Stimulated activated CD4-positive, alpha-beta T cell treated with anti-CD3 and anti-CD28 coated beads, Interleukin-12 subunit alpha, Interleukin-12 subunit beta, amount 100 ng/mL, for 48 hours (primary cell): ENCODE results near the gene MAGI2.
"Not testable (repeated sequence)": the region's sequence is repeated elsewhere in the genome, so short reads cannot be mapped to it uniquely, and the experiment has no call there.

Experiments
- DNase-seq, 3 donors: peaks; one replicate each; pipeline ENCODE4 v3.0.0-alpha.2; 2020; ENCODE audit warnings: low read depth in 2 of 3, low spot score in 1 of 3

The MAGI2 gene

DNA sequence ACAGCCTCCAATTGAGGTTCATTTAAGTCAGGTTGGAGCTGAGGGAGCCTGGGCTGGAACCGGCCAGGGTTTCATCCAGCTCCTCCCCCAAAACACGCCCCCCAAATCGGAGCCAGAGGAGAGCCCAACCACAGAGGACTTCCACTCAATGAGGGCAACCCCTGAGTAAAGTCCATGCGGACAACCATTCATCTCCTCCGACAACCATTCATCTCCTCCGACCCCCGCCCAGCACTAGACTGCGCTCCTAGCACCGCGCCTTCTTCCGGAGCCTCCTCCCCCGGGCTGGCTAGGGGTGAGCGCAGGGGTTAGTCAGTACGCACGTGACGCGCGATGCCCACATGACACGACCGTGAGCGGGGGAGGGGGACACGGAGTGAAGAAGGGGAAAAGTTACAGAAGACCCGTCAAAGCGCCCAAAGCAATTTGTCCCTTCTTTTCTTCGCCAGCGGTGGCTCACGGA, 1.4 kb downstream of the MAGI2 start:
- no peak for DNase-seq

DNA sequence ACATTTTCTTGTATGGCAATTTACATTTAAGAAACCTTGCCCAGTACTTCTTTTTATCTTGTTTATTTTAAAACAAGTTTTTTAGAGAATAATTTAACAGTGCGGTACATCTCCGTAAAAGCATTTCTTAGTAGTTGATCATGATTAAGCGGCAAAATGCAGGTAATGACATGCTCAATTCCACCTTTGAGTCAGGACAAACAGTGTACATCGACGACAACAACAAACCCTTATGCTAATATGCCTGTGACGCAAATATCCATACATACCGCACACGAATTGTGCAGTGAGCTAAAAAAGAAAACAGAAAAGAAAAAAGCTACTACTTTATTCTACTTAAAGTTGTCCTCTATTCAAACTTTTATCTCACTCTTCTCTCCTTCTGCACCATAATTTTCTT, 1.9 kb downstream of the MAGI2 start:
- DNase-seq, result no peak

DNA sequence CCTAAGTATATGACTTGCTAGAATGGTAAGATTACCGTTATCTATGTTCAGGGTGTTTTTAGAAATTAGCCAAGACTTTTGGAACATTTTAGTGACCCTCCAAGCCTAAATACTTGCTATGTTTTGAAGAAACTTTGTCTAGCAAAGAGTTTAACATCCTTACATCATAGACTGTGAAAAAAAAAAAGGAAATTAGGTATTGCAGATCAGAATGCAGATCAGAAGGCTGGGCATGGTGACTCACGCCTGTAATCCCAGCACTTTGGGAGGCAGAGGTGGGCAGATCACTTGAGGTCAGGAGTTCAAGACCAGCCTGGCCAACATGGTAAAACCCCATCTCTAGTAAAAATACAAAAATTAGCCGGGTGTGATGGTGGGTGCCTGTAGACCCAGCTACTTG, 10.7 kb downstream of the MAGI2 start:
- not testable (repeated sequence) for DNase-seq

DNA sequence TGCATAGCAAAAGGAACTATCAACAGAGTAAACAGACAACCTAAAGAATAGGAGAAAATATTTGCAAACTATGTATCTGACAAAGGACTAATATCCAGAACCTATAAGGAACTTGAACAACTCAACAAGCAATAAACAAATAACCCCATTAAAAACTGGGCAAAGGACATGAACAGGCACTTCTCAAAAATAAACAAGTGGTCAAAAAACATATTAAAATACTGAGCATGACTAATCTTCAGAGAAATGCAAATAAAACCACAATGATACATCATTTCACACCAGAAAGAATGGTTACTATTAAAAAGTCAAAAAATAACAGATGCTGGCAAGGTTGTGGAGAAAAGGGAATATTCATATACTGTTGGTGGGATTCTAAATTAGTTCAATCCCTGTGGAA, 17.1 kb downstream of the MAGI2 start:
- DNase-seq, result no peak

DNA sequence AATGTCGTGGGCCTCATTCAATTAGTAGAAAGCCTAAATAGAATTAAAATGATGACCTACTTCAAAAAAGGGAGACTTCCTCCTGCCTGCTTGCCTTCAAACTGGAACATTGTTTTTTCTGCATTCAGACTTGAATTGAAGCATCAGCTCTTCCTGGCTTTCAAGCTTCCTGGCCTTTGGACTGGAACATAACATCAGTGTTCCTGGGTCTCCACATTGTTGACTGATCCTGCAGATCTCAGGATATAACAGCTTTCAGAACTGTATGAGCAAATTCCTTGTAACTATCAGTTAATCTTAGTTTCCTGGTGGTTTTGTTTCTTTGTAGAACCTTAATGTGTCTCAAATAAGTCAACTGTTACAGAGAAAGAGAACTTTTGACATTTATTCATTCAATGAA, 18.6 kb downstream of the MAGI2 start:
- DNase-seq, result no peak

DNA sequence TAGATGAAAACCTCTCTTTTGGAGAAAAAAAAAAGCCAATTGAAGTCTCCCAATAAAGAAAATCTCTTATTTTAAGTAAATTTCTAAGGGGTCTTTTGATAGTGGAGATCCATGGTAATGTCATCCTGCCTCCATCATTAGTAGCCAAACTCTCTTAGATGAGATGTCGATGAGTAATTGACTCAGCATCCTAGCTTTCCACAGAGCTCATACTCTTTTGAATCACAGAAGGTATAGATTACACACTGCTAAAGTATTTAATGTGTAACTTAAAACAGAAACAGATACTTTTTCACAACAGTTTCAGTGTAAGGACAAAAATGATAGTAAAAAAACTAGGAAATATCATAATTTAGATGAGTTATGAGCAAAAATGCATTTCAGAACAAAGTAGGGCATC, 19.4 kb downstream of the MAGI2 start:
- no peak for DNase-seq

DNA sequence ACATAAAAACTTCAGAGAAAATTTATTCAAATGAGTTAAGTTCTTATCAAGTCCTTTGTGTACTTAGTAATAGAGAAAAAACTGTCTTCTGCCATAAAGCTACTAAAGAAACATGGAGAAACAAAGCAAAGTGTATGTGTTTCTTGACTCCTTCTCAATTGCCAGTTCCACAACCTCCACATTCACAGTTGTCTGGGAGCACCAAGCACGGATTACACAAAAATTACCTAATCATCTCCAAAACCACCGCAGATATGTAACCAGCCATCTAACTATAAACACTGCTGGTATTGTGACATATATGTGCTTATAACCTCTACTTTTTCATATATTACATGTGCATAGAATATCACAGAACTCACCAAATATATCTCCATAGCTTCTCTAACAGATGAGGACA, 23.1 kb downstream of the MAGI2 start:
- no peak for DNase-seq

DNA sequence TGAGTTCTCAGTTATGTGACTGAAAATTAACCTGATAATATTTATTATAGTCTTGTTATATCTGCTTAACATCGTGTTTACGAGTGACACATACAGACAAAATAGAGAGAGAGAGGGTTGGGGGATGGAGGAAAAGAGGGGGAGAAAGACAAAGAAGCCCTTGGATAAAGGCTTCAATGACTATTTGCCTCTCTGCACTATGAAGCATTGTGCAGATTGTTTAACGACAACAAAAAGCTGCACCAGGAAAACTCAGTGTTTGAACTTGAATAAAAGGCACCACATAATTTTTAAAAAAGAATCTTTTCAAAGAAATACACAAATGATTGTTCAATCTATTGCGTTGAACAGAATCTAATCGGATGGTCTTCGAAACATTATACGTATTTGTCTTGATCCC, 27.8 kb downstream of the MAGI2 start:
- no peak for DNase-seq

DNA sequence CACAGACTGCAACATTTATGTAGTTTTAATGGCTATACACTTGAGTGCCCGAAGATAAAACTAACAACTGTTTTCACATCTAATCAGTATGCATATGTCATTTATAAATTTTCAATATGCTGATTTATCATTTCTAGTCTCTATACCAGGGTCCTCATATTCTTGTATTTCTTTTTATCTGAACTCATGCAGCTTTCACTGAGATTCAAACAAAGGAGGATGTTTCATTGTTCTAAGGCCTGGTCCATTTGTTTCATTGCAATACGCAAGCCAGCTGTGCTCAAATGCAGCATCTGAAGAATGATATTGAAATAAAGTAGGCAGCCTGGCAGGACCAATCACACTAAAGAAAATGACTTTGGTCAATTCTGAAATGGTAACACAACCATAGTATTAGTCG, 31.7 kb downstream of the MAGI2 start:
- no peak for DNase-seq

DNA sequence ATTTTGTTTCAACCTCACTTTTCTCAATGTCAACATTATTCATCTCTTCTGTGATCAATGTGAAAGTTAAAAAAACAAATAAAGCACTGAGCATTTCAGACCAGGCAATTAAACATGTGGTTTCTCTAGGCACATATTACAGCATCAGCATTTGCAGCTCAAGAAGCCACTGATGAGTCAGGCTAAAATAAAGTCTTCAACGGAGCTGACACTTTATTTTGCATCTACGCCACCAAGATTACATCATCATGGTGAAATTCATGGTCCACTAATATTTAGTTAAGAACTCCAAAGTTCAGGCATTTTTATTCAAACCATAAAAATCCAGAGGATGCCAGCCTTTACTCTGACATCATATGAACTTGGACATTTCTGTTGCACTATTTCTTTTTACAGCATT, 33.0 kb downstream of the MAGI2 start:
- no peak for DNase-seq

DNA sequence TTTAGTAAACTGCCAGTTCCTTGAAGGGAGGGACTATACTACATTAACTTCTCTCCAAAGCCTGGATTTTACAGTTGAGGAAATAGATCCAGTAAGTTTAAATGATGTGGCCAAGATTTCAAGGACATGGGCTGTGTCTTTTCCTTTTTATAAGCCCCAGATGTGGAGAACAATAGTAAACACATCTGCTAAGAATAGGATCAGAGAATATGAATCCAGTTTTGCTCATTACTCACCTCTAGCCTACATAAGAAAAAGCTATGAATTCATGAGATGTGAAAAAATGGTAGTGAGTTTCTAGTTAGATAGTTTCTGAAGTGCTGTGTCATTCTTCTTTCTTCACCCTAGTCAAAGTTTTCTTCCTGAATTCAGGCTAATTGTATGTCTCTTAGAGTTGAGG, 38.6 kb downstream of the MAGI2 start:
- no peak for DNase-seq

DNA sequence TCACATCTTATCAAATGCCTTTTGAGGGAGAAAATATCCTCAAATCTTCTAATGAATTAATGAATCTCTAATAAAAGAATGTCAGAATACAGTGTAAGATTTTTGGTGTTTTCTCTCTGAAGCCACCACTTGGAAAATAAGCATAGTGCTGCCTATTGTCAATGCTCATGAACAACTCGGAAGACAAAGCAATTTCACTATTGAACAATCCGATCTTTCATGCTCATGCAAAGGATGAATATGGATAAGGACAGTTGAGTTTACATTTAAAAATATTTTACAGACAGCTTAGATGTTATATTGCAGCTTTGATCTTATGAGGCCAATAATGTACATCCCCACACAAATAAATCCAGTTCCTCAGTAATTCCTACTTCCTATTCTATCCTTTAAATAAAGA, 40.6 kb downstream of the MAGI2 start:
- DNase-seq, result no peak

DNA sequence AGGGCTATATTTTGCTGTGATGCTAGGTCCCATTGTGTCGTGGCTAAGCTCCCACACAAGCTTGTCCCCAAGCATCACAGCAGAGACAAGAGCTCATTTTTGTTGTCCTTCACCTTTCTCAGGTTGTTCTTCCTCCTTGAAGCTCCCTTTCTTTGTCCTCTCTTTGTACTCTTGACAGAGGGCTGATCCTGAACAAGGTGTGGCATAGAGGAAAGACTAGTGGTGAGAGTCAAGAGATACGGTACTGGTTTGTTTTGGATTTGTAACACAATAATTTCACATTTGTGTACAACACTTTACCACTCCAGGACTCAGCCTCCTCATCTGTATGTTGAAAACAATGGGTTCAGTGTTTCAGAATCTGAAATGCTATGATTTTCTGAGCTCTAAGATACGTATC, 41.0 kb downstream of the MAGI2 start:
- DNase-seq, result no peak

DNA sequence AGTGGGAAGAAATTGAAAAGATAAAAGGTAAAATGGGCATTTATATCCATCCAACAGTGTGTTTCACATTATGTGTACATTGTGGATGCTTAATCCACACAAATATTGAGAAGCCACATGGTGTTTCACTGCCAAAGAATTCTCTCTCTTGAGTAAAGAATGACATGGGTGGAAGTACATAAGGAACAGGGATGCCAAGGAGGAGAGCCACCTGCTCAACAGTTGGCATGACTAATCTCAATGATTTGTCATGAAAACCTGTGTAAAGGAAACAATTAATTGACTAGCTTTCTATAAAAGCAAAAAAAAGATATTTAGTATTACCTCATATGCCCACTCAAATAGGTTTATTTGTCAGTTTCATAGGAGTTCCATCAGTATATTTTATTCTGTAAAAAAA, 43.1 kb downstream of the MAGI2 start:
- DNase-seq, result no peak

DNA sequence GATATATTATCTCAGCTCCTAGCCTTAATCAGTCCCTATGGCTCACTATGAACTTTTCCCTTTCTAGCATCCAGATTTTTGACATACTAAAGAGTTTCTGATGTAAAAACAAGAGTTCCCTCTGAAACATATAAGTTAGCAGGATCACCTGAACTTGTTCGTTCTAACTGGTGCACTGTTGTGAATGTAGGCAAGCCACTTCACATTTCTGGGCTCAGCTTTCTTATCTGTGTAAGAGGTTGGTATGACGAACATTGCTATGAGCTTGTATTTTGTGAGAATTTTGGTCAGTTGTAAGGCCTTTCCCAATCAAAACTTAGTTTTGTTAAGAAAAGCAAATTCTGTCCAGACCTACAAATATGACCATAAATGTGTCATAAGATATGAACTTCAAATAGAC, 46.1 kb downstream of the MAGI2 start:
- no peak for DNase-seq

DNA sequence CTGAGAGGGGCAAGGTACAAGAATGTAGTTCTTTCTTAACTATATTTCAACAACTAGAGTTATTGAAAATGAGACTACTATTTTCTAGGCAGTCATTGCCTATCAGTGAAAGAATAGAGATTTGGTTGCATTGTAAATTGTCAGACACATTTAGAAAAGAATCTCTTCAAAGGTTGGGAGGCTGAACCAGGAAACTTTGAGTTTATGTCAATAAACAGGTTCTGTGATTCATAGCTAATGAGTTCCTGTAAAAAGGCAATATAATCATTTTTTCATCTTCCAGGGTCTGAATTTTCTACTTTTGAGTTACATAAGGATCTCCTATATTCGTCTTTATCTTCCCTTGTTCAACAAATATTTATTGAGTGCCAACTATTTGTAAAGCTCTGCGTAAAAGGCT, 47.1 kb downstream of the MAGI2 start:
- DNase-seq, result no peak

DNA sequence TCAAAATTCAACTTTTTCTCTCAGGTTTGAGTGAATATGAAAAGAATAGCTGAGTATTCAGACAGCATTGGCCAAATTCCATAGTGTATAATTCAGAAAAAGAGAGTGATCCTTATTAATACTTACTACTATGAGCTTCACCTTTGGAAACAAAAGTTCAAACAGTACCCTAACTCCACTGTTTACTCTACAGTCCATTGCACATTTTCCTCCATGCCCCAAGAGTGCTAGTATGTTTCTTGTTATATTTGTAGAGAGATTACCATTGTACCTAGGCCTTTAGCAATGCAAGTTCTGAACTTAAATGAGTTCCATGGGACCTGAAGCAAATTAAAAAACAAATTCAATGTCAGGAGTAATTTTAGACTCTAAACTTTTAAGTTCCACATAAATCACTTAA, 48.1 kb downstream of the MAGI2 start:
- DNase-seq, result no peak

DNA sequence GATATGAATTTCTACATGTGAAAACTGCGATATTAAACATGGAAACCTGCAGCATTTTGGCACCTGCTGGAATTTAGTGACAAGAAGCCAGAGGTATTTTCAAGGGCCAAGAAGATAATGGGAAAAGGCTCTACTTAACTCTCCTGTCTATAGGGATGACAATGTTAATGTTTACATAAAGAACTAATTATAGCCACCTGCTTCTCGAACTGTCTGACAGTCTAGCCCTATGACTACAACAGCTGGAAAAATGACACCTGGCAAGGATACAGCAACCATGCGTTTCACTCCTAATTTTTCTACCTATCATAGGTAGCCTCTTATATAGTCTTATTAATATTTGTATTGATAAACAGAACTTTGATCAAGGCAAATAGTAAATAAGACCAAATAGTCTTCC, 49.6 kb downstream of the MAGI2 start:
- no peak for DNase-seq

DNA sequence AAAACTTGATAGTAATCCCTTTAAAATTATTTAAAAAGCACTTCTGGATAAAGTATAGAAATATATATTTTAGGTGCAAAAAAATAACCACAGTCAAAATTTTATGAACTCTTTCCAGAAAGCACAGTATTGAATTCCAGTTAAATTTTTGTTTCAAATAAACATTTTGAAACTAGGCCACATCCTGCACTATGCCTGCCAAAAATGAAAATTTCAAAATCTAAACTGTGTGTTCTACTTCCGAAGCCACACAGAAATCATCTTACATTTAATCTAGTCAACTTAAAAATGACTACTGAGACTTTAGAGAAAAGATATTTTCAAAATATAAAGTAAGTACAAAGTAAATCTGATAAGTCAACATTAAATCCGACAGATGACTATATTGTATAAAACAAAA, 50.0 kb downstream of the MAGI2 start:
- DNase-seq, result no peak

DNA sequence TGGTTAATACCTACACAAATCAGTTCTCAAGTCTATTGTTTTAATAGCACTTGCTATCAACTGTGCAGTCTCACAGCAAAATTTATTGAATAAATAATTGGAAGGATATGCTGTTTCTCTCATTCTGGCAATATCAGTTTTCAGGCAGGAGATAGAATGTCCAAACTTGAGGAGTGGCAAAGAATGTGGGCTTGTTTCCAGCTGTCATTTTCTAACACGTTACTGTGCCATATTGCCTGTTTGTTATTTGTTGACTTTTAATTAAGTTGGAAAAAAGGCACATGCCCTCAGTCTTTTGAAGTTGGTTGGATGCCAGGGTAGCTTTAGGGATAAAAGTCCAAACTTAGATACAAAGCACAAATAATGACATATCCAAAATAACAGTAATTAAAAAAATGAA, 52.2 kb downstream of the MAGI2 start:
- DNase-seq, result no peak

DNA sequence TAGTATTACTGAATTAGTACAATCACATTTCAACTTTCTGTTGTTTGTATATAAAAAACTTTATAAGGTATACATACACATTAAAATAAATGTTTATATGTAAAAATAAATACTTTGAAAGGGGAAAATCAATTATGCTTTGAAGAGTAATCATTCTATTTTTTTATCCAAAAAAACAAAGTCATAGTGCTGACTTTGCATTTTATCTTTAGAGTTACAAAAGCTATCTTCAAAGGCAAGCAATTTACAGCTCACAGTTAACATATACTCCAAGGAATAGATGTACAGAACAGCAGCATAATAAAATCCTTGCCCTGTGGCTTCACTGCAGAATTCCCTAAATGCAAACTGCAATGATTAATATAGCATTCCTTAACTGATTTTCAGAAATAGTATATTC, 53.2 kb downstream of the MAGI2 start:
- DNase-seq, result no peak

DNA sequence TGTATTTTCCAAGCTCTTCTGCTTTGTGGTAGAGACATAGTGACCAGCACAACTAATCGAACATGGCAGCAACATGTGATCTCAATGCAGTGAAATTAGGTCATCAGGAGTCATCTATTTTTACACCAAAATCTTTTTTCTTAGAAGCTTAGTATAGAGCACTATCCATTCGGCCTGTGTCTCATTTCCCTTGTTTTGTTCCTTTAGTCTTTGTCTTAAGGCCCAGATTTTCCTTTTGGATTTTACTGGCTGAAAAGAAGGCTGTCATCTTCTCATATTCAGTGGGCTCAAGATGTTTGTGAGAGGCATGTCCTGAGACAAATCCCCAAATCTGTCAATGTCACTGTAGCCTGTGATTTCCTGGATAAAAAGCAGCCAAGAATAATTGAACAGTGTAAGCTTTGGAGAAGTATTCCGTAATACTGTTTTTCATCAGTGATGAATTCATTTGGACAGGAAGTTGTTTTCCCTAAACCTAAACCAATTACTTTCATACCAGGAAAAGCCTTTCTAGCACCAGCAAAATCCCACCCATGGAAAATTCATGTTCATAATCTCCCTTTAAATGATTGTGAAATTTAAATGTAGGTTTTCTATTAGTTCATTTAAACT, 55.2 kb downstream of the MAGI2 start:
- DNase-seq, result no peak

DNA sequence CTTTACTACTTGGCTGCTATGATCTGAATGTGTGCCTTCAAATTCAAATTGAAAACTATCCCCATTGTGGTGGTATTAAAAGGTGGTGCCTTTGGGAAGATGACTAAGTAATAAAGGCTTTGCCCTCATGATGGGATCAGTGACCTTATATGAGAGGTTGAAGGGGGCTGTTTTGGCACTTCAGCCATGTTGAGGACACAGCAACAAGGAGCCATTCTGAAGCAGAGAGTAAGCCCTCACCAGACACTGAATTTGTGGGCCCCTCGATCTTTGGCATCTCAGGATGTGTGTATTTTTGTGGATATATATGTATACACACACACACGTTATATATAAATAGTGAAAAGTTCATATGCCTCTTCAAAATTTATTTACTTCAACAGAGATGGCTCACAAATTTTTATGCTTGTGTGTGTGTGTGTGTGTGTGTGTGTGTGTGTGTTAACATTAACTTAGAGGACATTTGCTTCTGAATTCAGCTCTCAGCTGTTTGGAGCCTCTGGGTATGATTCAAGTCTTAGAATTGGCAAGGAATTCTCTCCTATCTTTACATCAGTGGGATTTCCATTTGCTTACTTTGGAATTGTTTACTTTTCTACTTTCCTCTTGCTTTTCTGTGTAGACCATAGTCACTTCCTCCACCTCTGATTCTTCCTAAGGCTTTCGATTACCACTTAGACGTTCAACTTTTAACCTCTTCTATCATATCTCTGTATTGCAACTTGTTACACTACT, 66.6 kb downstream of the MAGI2 start:
- no peak for DNase-seq
